SK-N-MC (cell line): ENCODE results near the gene NQO2.
"Not testable (repeated sequence)": the region's sequence is repeated elsewhere in the genome, so short reads cannot be mapped to it uniquely, and the experiment has no call there.

Experiments
- DNase-seq: peaks from one replicate; pipeline ENCODE4 v3.0.0-alpha.2; 2011; ENCODE audit warnings: low read depth, low spot score
- H3K27ac ChIP-seq: fragments of 200-600 bp; sonication (generic); 2 replicates; pipeline ENCODE4 v1.5.1; 2016; ENCODE audit warnings: mixed run types
- H3K36me3 ChIP-seq: fragments of 200-600 bp; sonication (generic); 2 replicates; pipeline ENCODE4 v1.6.1; 2017; ENCODE audit warnings: antibody characterized with exemption, low read length, mixed read lengths; ENCODE audit not compliant: insufficient read depth
- H3K4me3 ChIP-seq: fragments of 200-600 bp; sonication (generic); 2 replicates; pipeline ENCODE4 v1.5.1; 2016
- H3K9ac ChIP-seq: fragments of 200-600 bp; sonication (generic); 2 replicates; pipeline ENCODE4 v1.8.0; 2017; ENCODE audit warnings: mixed run types, mixed read lengths; ENCODE audit not compliant: insufficient read length
- H3K9me3 ChIP-seq: fragments of 200-600 bp; sonication (generic); 2 replicates; pipeline ENCODE4 v1.6.1; 2017; ENCODE audit warnings: low read depth, mild to moderate bottlenecking, antibody characterized with exemption, low read length, moderate library complexity, mixed read lengths
- EZH2 ChIP-seq: fragments of 200-600 bp; sonication (generic); IDR thresholded peaks from one replicate; pipeline ENCODE4 v1.6.1; 2017; ENCODE audit warnings: antibody characterized with exemption
- FOXP2 ChIP-seq: optimal IDR thresholded peaks from 2 replicates; pipeline ENCODE3; 2011; ENCODE audit warnings: mild to moderate bottlenecking, moderate library complexity; ENCODE audit not compliant: insufficient read depth; ENCODE audit errors: extremely low read length, control extremely low read depth
- POLR2AphosphoS5 ChIP-seq: IDR thresholded peaks from 2 replicates; pipeline ENCODE4 v1.6.1; 2012; ENCODE audit warnings: mild to moderate bottlenecking, low read depth, low read length, borderline replicate concordance

Gene NQO2

DNA sequence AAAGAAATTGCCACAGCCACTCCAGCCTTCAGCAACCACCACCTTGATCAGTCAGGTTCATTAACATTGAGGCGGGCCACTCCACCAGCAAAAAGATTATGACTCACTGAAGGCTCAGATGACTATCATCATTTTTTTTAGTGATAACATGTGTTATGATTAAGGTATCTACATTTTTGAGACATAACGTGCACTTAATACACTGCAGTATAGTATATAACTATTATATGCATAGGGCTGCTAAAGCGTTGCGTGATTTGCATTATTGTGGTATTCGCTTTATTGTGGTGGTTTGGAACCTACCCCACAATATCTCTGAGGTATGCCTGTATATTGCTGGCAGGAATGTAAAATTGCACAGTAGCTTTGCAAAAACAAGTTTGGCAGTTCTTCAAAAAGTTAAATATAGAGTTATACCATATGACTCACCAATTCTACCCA, 61.8 kb downstream of the NQO2 start:
- H3K9ac ChIP-seq = no peak overlapping the region
- no peak for DNase-seq
- TF ChIP-seq EZH2 (no peak), POLR2AphosphoS5 (no peak), FOXP2 (no peak)
- no peak overlapping the region for H3K27ac ChIP-seq
- no peak overlapping the region for H3K4me3 ChIP-seq
- no peaks in the 10 kb centered on the region for H3K9me3 ChIP-seq
- H3K36me3 ChIP-seq = no peaks in the 10 kb centered on the region

DNA sequence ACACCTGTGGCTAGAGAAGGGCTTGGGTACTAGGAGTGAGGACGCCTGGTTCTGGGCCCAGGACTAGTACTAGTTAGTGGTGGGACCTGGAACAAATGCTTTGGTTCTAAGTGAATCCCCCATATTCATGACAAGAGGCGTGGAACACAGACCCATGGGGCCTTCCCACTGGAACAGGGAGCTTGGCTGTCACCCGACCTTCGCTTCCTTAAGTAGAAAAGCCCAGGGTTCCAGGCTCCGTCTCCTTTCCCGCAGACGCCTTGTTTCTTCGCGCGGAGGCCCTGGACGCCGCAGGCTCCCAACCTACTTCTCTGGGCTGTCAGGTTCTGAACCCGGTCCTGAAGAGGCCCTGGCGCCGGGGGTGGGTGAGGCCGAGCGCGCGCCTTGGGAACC, 63.6 kb downstream of the NQO2 start:
- not testable (repeated sequence) for DNase-seq, H3K9ac ChIP-seq, H3K36me3 ChIP-seq, H3K9me3 ChIP-seq, H3K27ac ChIP-seq
- H3K4me3 ChIP-seq = peak overlapping the region; percentile 82

DNA sequence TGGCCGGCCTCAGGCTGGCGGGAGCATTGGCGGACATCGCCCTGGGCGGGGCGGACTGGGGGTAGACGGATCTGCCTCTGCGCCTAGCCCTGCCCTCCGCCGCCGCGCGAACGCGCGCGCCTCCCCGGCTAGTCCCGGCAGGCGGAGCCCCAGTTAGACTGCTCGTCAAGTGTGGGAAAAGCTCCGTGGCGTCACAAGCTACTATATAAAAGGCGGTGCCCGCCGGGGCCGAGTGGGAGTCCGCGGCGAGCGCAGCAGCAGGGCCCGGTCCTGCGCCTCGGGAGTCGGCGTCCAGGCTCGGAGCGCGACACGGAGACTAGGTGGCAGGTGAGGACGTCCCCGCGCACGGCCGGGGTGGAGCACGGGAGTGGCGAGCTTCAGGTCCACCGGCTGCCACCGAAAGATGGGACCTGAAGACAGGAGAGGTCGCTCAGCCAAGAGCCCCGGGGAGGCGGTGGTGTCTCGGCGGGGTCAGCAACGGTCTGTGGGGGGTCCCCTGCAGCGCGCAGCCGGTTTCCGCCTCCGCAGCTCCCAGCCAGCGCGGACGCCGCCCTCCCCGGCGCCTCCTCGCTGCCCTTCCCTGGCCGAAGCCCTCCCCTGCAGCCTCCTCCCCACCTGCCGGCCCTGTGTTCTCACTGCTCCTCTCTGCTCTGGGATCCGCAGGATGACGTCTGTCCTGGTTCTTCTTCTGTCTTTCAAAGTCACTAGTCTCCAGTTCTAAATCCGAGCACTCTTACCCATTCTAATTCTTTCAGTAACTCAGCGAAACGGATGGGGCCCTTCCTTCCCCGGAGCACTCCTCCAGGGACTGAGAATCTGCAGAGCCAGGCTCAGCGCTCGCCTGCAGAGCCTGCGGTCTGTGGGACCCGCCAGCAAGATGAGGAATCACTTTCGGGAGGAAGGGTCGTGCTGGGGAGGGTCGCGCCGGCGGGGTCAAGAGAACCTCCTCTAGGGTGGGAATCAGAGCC, 64.3 kb downstream of the NQO2 start:
- H3K36me3 ChIP-seq = no peaks in the 10 kb centered on the region
- TF ChIP-seq POLR2AphosphoS5 = no peak
- no peak for TF ChIP-seq EZH2
- H3K4me3 ChIP-seq = peak overlapping the region; percentile 82
- H3K9me3 ChIP-seq = no peaks in the 10 kb centered on the region; the same call in 1 of the 2 replicates
- no peak overlapping the region for H3K9ac ChIP-seq
- no peak for DNase-seq
- H3K27ac ChIP-seq = no peak overlapping the region

DNA sequence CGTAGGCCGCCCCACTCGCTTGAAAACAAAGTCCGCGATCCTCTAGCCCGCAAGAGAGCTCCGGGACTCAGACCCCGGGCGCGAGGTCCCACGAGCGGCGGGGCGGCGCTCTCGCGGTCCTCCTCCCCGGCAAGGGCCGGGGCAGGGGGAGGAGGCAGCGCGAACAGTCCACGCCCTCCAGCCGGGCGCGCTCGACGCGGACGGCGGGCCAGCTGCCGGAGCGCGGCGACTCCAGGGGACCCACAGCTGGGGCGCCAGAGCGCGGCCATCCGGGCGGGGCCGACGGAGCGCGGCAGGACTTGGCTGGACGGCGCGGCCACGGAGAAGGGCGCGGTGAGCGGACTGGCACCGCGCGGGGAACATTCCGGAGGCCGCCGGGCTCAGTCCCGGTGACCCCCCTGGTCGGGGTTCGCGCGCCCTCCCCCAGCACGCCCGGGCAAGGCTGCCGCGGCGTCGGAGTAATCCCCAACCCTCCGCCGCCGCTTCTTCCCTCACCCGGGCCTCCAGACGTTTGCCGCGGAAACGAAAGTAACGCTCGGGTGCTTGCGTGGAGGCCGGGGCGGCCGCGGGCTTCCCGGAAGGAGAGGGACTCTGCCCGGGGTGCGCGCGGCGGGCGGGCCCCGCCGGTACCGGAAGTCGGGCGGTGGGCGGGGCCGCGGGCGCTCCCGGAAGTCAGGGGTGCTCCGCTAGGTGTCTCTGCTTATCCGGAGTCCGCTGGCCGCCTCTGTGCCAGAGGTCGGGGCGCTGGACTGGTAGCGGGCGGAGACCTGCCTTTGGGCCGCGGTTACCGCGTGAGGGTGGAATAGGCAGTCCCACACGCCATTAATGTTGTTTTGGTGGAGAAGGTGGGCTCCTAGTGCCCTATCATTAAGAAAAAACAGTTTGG, 68.9 kb downstream of the NQO2 start, which contains the start of gene RIPK1:
RIPK1 (plus strand) TSS at position 166 of the 886 bp plus-strand sequence. CDS start 8,330 bp downstream, outside the sequence.
- TF ChIP-seq FOXP2 = no peak
- TF ChIP-seq EZH2 = no peak
- peak; percentile 85 for TF ChIP-seq POLR2AphosphoS5
- peak within 1 kb of the TSS; percentile 92 for H3K27ac ChIP-seq

More for the DNA sequence above, 68.9 kb downstream of the NQO2 start, which contains the start of gene RIPK1:
- Histone ChIP-seq H3K36me3 (no peaks in the 10 kb centered on the region), H3K4me3 (peak within 1 kb of the TSS; percentile 94), H3K9ac (peak within 1 kb of the TSS; percentile 95), H3K9me3 (no peaks in the 10 kb centered on the region; the same call in 1 of the 2 replicates)
- no peak for DNase-seq
